GM19395 (cell line): ENCODE data around the gene MAPK1.
"Not testable (repeated sequence)": the region's sequence is repeated elsewhere in the genome, so short reads cannot be mapped to it uniquely, and the experiment has no call there.

Experiments
- ATAC-seq: cut with Tn5 transposase; IDR thresholded peaks from one replicate; pipeline ENCODE4 v1.9.1; 2021; ENCODE audit warnings: mild to moderate bottlenecking, moderate library complexity; ENCODE audit not compliant: unreplicated experiment

MAPK1 gene

GRCh38 chr22:21882754-21883333 lies 15.4 kb upstream of the MAPK1 start:
- ATAC-seq = not testable (repeated sequence)

GRCh38 chr22:21881841-21882753 lies 14.7 kb upstream of the MAPK1 start:
- ATAC-seq = no peak

GRCh38 chr22:21876486-21877176 lies 9.2 kb upstream of the MAPK1 start:
- ATAC-seq = no peak

- ATAC-seq = not testable (repeated sequence)
Observed at GRCh38 chr22:21874953-21875352, 7.5 kb upstream of the MAPK1 start.

- ATAC-seq = no peak
Observed at GRCh38 chr22:21873619-21874018, 6.2 kb upstream of the MAPK1 start.

GRCh38 chr22:21872741-21873140 lies 5.3 kb upstream of the MAPK1 start:
- not testable (repeated sequence) for ATAC-seq

GRCh38 chr22:21868651-21869050 lies 1.2 kb upstream of the MAPK1 start:
- no peak for ATAC-seq

GRCh38 chr22:21866833-21867527 lies 465 bp downstream of the MAPK1 start:
- ATAC-seq = peak; percentile 16

- ATAC-seq = no peak
Observed at GRCh38 chr22:21865041-21865440, 2.4 kb downstream of the MAPK1 start.

GRCh38 chr22:21862386-21863245 lies 4.8 kb downstream of the MAPK1 start:
- ATAC-seq = no peak

- ATAC-seq = no peak
Observed at GRCh38 chr22:21861851-21862250, 5.6 kb downstream of the MAPK1 start.

- ATAC-seq = no peak
Observed at GRCh38 chr22:21861264-21861848, 6.1 kb downstream of the MAPK1 start.

GRCh38 chr22:21860491-21861039 lies 6.9 kb downstream of the MAPK1 start:
- no peak for ATAC-seq

- no peak for ATAC-seq
Observed at GRCh38 chr22:21858025-21858764, 9.2 kb downstream of the MAPK1 start.

GRCh38 chr22:21857481-21857914 lies 9.9 kb downstream of the MAPK1 start:
- ATAC-seq = peak; percentile 73

GRCh38 chr22:21856868-21857267 lies 10.6 kb downstream of the MAPK1 start:
- ATAC-seq = no peak

DNA sequence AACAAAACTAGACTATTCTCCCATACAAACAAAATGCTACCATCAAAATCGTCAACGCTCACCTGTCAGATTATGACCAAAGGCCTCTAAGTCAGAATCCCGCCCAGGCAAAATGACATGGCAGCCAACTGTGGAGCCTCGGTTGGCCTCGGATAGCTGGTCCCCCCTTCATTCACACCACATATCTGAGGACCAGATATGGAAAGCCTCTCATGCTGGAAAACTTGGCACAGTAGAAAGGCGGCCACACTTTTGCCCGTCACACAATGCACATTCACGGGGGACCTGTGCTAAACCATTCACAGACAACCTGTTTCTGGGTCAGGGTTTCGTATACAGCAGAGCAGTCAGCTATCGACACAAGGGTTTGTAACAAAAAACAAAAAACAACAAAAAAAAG lies 11.2 kb downstream of the MAPK1 start:
- no peak for ATAC-seq

- ATAC-seq = no peak
Observed at GRCh38 chr22:21855676-21856075, 11.8 kb downstream of the MAPK1 start.

DNA sequence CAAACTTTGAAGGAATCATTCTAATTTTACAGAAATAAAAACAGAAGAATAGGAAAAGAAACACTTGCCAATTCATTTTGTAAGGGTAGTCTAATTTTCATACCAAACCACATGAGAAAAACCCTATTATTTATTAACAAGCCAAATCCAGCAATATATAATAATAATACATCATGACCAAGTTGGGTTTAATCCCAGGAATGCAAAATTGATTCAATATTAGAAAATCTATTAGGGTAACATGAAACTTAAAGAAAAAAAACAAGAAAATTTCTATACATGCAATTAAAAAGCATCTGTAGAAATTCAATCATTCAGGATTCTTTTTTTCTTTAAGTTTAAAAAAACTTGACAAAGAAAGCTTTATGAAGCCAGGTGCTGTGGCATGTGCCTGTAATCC lies 16.8 kb downstream of the MAPK1 start:
- ATAC-seq = no peak
